GM21528 (cell line): ENCODE results near the gene DEAF1.

Experiments
- ATAC-seq: cut with Tn5 transposase; IDR thresholded peaks from one replicate; pipeline ENCODE4 v1.9.1; 2021; ENCODE audit warnings: mild to moderate bottlenecking, moderate library complexity; ENCODE audit not compliant: unreplicated experiment, low FRiP score

Gene DEAF1

DNA sequence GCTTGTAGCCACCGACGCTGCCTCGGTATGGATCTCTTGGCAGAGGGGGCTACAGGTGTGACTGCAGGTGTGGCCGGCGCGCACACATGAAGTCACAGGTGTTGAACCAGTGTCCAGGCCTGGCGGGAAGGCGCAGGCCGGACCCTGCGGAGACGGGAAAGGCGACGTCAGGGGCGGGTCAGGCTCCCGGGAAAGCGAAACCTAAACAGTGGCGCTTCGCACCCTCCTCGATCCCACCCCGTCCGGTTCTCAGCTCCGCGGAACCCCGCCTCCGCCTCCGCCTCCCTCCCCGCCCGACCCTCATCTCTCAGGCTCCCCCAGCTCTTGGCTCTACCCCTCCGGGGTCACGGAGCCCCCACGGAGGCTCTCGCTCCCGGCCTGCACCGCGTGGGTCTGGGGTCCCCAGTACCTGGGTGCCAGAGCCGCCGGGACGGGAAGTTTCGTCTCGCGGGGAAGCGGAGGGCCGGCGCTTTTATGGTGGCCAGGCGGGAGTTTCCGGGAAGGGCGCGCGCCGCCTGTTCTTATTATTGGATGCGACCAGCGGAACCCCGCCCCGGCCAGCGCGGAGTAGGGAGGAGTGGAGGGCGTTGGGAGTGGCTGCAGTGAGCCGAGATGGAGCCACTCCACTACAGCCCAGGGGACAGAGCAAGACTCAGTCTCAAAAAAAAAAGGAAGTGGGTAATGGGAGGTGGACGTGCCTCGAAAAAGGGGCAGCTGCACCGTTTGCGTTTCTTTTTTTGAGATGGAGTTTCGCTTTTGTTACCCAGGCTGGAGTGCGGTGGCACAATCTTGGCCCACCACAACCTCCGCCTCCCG is 79.3 kb downstream of the DEAF1 start, which contains the start of gene IRF7:
TSS of gene IRF7 (minus strand) at position 447 of the 816 bp plus-strand sequence. CDS start 586 bp downstream, outside the sequence.
- ATAC-seq, result peak; percentile 65

DNA sequence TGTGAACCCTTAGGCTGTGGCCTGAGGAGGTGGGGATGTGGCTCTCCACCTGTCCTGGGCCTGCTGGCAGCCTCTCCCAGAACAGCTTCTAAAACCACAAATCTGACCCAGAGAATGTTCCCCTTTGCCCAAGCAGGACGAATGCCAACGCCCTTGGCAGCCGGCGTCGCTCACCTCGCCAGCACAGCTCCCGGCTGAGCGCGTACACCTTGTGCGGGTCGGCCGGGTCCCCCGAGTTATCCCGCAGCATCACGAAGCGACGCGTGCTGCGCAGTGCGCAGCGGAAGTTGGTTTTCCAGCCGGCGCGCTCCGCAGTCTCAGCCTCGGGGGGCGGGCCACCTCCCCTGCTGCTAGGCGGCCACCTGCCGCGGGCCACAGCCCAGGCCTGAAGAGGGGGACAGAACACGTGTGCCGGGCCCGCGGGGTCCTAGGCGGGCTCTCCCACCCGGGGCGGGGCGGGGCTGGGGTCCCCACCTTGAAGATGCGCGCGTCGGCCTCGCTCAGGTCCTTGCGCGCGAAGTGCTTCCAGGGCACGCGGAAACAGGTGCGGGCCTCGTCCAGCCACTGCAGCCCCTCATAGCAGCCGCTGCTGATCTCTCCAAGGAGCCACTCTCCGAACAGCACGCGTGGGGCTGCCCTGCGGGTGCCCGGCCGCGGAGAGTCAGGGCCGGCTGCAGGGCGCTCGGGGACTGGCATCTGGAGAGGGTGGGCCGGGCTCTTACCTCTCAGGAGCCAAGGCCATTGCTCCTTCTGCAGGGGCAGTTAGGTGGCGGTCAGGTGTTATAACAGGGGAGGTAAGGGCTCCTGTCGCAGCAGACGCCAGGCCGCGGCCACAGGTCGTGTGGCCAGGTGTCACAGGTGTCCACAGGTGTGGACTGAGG is 80.2 kb downstream of the DEAF1 start:
- ATAC-seq, result peak; percentile 1

DNA sequence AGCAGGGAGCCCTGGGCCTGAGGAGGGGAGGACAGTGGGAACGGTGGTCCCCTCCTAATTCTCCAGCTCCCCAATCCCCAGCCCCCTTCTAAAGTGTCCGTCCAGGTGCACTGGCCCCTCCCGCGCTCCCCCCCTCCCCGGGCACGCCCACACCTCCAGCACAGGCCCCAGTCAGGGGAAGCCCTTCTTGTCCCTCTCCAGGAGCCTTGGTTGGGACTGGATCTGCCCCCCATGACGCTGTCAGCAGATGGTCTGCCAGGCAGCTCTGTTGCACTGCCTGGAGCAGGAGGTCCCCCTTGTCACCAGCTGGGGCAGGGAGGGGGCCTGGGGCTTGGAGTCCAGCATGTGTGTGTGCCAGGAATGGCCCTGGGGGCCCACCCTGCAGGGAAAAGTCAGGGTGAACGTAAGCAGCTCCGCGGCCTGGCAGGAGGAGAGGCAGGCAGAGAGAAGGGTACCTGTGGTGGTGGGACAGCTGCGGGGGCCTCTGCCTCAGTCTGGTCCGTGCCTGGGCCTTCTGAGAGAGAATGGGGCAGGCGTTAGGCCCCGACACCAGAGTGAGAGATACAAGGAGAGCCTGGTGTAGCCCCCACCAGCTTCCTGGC is 80.9 kb downstream of the DEAF1 start:
- ATAC-seq, result no peak

DNA sequence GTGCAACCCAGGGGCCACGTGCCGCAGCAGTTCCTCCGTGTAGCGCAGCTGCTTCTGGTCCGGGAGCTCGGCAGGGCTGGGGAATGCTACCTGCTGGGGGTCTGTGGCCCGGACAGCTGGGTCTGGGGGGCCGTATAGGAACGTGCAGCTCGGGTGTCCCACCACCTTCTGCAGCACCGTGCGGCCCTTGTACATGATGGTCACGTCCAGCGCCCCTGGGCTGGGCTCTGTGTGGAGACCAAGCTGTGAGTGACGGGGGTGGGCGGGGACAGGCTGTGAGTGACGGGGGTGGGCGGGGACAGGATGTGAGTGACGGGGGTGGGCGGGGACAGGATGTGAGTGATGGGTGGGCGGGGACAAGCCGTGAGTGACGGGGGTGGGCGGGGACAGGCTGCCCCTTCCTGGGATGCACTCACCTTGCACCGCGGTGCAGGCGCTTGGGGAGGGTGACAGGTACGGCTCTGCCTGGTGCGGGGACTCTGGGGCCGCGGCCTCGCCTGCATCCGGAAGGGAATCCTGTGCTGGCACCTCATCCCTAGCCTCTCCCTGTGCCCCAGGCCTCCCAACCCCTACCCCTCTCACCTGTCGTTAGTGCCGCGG is 81.6 kb downstream of the DEAF1 start:
- ATAC-seq, result no peak

DNA sequence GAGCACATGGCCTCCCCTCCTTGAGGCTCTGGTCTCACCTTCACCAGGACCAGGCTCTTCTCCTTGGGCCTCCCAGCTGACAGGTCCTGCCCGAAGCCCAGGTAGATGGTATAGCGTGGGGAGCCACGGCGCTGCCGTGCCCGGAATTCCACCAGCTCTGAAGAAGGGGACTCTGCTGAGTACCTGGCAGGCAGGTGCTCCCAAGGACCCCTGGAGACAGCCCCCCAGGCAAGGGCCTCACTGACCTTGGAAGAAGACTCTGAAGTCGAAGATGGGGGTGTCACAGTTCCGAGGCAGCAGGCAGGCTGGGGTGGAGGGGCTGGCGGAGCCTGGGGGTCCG is 82.1 kb downstream of the DEAF1 start:
- no peak for ATAC-seq

DNA sequence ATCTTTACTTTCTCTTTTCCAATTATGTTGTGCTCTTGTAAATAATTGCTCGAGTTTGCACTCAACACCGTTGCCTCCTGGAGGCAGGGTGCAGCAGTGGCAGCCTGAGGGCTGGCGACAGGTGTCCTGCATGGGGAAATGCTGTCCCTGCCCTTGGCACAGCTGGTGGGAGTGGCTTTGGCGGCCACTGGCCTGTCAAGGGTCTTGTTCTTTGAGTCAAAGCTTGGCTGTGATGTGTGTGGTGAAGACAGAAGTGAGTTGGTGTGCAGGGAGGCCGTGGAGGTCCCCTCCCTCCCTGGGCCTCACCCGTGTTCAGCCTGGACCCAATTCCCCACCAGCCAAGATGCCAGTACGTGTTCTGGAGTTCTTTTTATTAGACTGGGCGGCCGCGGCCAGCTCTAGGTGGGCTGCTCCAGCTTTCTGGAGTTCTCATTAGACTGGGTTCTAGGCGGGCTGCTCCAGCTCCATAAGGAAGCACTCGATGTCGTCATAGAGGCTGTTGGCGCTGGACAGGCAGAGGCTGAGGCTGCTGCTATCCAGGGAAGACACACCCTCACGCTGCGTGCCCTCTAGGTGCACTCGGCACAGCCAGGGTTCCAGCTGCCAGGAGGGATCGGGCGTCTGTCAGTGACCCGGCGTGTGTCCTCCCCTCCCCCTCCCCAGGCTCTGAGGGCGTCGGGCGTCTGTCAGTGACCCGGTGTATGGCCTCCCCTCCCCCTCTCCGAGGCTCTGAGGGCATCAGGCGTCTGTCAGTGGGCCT is 82.6 kb downstream of the DEAF1 start:
- ATAC-seq, result no peak

DNA sequence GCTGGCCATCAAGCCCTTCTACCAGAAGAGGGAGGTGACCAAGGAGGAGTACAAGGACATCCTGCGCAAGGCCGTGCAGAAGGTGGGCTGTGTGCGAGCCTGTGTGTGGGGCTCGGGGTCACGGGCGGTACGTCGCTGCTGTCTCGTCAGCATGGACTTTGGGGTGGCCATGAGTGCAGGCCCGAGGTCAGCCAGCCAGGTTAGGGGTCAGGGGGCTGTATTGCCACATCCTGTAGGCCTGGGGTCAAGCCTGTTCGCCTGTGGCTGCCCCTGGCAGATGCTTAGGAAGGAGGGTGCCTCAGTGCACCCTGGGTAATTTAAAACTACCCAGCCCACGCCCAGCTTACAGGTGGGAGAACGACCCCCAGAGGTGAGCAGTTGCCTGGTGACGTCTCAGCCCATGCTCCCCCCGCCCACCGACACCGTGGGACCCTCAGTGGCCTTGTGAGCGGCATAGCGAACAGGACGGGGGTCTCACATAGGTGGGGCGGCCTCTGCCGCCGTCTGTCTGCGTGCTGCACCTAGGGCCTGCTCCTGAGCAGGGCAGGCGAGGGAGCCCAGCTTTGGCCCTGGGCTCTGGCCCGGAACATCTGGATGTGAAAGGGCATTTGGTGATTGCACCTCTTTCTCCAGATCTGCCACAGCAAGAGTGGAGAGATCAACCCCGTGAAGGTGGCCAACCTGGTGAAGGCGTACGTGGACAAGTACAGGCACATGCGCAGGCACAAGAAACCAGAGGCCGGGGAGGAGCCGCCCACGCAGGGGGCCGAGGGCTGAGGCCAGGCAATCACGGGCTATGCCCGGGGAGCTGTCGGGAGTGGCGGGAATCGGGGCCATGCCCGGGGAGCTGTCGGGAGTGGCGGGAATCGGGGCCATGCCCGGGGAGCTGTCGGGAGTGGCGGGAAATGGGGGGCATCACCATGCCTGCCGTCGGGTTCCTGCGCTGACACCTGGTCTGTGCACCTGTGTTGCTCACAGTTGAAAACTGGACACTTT is 83.7 kb downstream of the DEAF1 start:
- ATAC-seq, result no peak

DNA sequence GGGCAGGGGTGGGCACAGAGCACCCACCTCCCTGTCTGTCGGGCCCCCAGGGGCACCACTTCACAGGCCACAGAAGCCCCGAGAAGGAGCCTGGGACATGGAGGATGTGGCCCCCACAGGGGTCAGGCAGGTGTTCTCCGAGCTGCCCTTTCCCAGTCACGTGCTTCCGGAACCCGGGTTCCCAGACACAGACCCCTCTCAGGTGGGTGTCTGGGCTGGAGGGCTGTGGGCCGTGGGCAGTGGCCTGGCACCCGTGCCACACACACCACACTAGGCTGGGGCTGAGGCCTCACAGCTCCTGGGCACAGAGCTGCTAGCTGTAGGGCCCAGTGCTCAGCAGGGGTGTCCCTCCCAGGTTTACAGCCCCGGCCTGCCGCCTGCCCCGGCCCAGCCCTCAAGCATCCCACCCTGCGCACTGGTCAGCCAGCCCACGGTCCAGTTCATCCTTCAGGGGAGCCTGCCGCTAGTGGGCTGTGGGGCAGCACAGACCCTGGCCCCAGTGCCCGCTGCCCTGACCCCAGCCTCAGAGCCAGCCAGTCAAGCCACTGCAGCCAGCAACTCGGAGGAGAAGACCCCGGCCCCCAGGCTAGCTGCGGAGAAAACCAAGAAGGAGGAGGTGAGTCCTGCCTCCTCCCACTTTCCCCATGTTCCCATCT is 84.7 kb downstream of the DEAF1 start:
- no peak for ATAC-seq

DNA sequence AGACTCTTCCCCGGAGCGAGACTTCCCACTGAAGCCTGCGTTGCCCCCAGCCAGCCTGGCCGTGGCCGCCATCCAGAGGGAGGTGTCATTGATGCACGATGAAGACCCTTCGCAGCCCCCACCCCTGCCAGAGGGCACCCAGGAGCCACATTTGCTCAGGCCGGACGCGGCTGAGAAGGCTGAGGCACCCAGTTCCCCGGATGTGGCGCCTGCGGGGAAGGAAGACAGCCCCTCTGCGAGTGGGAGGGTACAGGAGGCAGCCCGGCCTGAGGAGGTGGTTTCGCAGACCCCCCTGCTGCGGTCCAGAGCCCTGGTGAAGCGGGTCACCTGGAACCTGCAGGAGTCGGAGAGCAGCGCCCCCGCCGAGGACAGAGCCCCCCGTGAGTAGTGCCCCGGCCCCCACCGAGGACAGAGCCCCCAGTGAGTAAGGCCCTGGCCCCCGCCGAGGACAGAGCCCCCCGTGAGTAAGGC is 85.6 kb downstream of the DEAF1 start:
- ATAC-seq, result no peak

DNA sequence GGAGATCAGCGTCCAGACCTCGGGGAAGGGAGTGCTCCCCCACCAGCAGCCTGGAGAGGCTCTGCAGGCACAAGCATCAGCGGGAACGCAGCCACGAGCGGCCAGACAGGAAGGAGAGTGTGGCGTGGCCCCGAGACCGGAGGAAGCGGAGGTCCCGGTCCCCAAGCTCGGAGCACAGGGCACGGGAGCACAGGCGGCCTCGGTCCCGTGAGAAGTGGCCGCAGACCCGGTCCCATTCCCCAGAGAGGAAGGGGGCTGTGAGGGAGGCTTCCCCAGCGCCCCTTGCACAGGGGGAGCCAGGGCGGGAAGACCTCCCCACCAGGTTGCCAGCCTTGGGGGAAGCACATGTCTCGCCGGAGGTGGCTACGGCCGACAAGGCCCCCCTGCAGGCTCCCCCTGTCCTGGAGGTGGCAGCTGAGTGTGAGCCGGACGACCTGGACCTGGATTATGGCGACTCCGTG is 86.2 kb downstream of the DEAF1 start:
- no peak for ATAC-seq

DNA sequence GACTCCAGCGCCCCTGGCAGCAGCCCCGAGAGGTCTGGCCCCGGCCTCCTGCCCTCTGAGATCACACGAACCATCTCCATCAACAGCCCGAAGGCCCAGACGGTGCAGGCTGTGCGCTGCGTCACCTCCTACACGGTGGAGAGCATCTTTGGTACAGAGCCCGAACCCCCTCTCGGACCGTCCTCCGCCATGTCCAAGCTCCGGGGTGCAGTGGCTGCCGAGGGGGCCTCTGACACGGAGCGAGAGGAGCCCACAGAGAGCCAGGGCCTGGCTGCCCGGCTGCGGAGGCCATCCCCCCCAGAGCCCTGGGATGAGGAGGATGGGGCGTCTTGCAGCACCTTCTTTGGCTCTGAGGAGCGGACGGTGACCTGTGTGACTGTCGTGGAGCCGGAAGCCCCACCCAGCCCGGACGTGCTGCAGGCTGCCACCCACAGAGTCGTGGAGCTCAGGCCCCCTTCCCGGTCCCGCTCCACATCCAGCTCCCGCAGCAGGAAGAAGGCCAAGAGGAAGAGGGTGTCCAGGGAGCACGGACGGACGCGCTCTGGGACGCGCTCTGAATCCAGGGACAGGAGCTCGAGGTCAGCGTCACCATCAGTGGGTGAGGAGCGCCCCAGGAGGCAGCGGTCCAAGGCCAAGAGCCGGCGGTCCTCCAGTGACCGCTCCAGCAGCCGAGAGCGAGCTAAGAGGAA is 86.9 kb downstream of the DEAF1 start:
- ATAC-seq, result no peak

DNA sequence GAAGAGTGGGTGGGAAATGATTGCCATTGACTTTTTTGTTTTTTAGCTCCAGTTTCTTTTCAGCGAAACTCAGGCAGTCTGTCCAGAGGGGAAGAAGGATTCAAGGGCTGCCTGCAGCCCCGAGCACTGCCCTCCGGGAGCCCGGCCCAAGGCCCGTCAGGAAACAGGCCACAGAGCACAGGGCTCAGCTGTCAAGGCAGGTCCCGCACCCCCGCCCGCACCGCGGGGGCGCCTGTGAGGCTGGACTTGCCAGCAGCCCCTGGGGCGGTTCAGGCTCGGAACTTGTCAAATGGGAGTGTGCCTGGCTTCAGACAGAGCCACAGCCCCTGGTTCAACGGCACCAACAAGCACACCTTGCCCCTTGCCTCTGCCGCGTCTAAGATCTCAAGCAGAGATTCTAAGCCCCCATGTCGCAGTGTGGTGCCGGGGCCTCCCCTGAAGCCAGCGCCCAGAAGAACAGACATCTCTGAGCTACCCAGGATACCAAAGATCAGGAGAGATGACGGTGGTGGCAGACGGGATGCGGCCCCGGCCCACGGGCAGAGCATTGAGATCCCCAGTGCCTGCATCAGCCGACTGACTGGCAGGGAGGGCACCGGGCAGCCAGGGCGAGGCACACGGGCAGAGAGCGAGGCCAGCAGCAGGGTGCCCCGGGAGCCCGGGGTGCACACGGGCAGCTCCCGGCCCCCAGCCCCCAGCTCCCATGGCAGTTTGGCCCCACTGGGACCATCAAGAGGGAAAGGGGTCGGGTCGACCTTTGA is 87.8 kb downstream of the DEAF1 start:
- no peak for ATAC-seq

DNA sequence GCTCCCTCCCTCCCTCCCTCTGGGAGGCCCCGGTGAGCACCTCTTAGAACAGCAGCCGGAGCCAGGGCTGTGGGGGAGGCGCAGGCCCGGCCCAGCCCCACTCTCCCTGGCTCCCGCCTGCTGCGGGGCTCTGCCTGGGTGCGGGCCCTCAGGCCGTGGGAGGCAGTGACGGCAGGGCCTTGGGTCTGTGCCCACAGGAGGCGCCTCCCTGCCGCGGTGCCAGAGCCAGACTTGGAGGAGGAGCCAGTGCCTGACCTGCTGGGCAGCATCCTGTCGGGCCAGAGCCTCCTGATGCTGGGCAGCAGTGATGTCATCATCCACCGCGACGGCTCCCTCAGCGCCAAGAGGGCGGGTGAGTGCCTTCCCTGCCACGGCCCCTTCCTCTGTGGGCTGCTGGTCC is 88.8 kb downstream of the DEAF1 start:
- ATAC-seq, result no peak

DNA sequence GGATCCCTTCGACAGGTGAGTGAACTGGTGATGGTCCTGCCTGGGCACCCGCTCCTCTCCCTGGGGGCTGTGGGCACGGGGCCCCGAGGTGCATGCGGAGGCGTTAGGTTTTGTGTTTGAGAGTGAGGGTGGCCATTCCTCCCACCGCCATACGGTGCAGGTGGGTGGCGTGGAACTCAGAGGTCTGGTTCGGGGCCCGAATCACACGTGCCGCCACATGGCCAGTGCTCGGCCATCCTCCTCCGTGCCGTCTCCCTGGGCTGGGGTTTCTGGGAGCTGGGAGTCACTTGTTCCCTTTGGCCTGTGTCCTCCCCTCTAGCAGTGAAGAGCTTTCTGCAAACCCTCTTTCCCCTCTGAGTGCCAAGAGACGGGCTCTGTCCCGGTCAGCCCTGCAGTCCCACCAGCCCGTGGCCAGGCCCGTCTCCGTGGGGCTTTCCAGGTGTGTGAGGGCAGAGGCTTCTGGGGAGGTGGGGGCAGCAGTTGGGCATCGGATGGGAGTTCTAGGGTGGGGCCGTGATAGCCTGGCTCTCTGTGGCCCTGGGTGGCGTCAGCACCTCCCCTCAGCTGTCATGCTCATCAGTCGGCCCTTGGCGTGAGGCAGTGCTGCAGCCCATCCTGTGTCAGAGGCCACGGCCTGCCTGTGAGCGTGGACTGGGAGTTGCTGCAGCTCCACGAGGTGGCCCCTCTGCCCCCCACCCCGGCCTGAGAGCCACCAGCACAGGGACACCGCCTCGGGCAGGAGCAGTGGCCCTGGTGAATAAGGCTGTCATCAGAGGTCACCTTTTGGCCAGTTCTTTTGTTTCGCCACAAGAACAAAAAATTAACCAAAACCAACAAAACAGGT is 89.5 kb downstream of the DEAF1 start:
- ATAC-seq, result no peak

DNA sequence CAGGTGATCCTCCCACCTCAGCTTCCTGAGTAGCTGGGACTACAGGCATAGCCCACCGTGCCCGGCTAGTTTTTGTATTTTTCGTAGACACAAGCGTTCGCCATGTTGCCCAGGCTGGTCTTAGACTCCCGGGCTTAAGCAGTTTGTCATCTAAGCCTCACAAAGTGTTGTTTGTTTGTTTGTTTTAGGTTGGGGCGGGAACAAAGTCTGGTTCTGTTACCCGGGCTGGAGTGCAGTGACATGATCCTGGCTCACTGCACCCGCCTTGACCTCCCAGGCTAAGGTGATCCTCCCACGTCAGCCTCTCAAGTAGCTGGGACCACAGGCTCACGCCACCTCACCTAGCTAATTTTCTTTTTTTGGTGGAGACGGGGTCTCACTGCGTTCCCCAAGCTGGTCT is 91.9 kb downstream of the DEAF1 start:
- no peak for ATAC-seq
